Type B pancreatic cell (in vitro differentiated cells): Measurements from ENCODE around the gene SHC1. TPM values are rescaled to one million over a fixed set of nuclear protein-coding genes. Genes with fewer than 3 reads are reported as not detected.
A peak's percentile ranks its signal among the peaks of the same experiment; 100 is the strongest.

Experiments used
- DNase-seq: peaks from one replicate; pipeline ENCODE4 v3.0.0; 2021; ENCODE audit warnings: mixed read lengths; ENCODE audit not compliant: unreplicated experiment; ENCODE audit errors: extremely low spot score
- H3K27ac Mint-ChIP-seq: 2 replicates; pipeline ENCODE4 v1.8.0; 2021; ENCODE audit warnings: mild to moderate bottlenecking, mixed read lengths
- H3K27me3 Mint-ChIP-seq: 2 replicates; pipeline ENCODE4 v1.8.0; 2021; ENCODE audit warnings: mixed read lengths
- H3K36me3 Mint-ChIP-seq: 2 replicates; pipeline ENCODE4 v1.8.0; 2021; ENCODE audit warnings: mixed read lengths
- H3K4me1 Mint-ChIP-seq: one replicate; pipeline ENCODE4 v1.8.0; 2021; ENCODE audit warnings: mixed read lengths; ENCODE audit not compliant: unreplicated experiment
- H3K4me3 Mint-ChIP-seq: 2 replicates; pipeline ENCODE4 v1.8.0; 2021; ENCODE audit warnings: mild to moderate bottlenecking, mixed read lengths
- H3K9me3 Mint-ChIP-seq: 2 replicates; pipeline ENCODE4 v1.8.0; 2021; ENCODE audit warnings: mixed read lengths
- total RNA-seq: library from RNA; stranded (reverse); gene quantifications from 2 replicates; pipeline ENCODE4 v1.2.1, GENCODE V29; 2021; ENCODE audit warnings: low replicate concordance
- TF ChIP-seq, protein P1 (sequence below): fragments of 200-600 bp; sonication (generic); conservative IDR thresholded peaks from 2 replicates; pipeline ENCODE4 v1.5.0; 2021; ENCODE audit warnings: antibody characterized with exemption, mild to moderate bottlenecking

Gene SHC1
- total RNA-seq, 1 donor from 2014 or later, result 87.8 TPM

DNA sequence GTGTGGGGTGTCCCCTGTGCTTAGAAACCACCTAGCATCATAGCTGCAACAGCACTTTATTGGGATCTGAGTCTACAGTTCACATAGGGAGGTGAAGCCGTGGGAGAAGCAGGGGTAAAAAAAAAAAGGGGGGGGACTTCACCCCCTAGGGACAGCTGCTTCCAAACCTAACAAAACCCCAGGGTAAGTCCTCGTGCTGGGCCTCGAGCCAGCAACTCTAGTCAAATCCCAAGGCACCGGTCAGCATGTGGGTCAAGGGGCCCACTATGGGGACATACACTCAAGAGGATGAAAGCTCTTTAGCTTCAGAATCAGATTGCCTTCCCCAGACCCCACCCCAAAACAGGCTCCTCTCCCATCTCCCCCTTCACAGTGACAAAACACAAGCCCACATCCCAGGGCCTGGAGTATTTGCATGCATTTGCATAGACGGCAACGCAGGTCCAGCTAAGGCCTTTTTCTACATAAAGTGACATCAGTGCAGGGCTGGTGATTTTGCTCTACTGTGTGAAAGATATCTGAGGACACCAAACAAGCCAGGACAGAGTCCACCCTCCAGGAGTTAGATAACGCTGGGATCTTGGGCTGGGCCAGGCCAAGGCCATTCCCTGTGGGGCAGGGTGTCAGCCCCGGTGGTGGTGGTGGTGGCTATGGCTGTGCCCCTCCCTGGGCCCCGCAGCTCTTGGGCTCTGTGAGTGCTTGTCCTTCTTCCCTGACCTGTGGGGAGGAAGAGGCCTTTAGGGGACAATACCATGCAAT lies 26.0 kb downstream of the SHC1 start:
- Mint-ChIP-seq H3K9me3 (no peaks in the 10 kb centered on the region), H3K36me3 (peaks cover 7% of the 10 kb centered on the region), H3K27ac (peak overlapping the region; percentile 87), H3K4me1 (peaks cover 23% of the 10 kb centered on the region), H3K4me3 (peak overlapping the region; percentile 35), H3K27me3 (no peaks in the 10 kb centered on the region)
- no peak for DNase-seq
- TF ChIP-seq, protein P1, sequence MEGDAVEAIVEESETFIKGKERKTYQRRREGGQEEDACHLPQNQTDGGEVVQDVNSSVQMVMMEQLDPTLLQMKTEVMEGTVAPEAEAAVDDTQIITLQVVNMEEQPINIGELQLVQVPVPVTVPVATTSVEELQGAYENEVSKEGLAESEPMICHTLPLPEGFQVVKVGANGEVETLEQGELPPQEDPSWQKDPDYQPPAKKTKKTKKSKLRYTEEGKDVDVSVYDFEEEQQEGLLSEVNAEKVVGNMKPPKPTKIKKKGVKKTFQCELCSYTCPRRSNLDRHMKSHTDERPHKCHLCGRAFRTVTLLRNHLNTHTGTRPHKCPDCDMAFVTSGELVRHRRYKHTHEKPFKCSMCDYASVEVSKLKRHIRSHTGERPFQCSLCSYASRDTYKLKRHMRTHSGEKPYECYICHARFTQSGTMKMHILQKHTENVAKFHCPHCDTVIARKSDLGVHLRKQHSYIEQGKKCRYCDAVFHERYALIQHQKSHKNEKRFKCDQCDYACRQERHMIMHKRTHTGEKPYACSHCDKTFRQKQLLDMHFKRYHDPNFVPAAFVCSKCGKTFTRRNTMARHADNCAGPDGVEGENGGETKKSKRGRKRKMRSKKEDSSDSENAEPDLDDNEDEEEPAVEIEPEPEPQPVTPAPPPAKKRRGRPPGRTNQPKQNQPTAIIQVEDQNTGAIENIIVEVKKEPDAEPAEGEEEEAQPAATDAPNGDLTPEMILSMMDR, result no peak

DNA sequence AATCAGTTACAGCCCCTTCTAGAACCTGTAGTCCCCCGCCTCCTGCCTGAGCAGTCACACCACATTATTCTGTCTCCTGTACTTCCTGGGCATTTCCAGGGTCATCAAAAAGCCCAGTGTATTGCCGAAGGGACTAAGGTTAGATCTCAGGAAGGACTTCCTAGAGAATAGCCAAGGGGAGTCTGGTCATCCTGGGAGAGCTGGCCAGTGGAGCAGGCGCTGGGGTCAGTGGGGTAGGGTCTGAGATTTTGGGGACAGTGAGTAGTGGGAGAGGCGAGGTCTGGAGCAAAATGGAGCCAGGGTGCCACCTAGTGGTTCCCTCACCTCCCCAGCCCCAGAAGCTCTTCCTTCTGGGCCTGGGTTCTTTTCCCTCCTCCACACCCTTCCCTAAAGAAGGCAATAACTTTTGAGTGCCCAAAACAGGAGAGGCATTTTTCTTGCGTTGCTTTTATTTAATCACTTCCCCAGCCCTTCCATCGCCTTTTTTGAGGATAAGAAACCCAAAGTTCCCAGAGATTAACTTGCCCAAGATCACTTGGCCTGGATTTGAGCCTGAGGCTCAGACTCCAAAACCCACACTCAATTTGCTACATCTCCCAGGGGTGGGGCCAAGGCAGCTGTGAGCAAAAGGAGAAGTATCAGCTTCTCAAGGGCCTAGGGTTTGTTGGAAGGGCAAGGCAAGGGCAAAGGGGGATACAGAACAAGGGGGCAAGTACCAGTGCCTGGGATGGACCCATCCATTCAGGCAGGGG lies 26.7 kb downstream of the SHC1 start:
- peaks cover 7% of the 10 kb centered on the region for H3K36me3 Mint-ChIP-seq
- H3K27me3 Mint-ChIP-seq, result no peaks in the 10 kb centered on the region
- peak overlapping the region; percentile 22 for H3K4me3 Mint-ChIP-seq
- H3K4me1 Mint-ChIP-seq, result peaks cover 29% of the 10 kb centered on the region
- TF ChIP-seq, protein P1, result peak; percentile 87
- no peak for DNase-seq
- H3K9me3 Mint-ChIP-seq, result no peaks in the 10 kb centered on the region
- peak overlapping the region; percentile 87 for H3K27ac Mint-ChIP-seq

DNA sequence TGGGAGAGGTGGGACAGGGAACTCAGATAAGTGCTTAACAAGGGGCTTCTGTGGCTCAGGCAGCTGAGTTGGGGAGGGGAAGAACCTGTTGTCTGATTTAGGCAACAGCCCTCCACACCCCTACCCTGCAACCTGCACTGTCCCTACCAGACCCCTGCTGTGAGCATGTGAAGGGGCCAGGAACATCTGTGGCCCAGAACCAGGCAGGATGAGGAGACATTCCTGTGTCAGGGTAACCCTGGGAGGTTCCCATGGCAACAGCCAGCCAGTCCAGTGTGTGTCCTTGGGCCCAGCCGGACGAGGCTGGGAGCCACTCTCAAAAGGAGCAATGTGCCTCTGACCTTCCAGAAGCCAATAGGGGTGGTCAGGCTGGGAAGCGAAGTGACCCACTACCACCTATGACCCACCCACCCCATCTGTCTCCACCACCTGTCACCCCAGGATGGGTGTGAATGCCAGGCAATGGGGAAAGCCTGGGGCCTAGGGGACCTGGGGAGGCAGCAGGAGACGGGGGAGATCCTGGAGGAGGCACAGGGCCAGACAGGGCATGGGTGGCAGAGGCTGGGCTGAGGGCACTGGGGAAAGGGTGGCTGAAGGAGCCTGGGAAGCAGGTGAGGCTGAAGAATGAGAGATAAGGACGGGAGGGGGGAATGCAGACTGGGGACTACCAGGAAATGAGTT lies 29.1 kb downstream of the SHC1 start:
- H3K4me1 Mint-ChIP-seq, result peaks cover 44% of the 10 kb centered on the region
- TF ChIP-seq, protein P1, result no peak
- no peak for DNase-seq
- H3K9me3 Mint-ChIP-seq, result no peaks in the 10 kb centered on the region
- H3K27ac Mint-ChIP-seq, result peak overlapping the region; percentile 100
- H3K36me3 Mint-ChIP-seq, result peaks cover 4% of the 10 kb centered on the region
- H3K4me3 Mint-ChIP-seq, result no peak overlapping the region
- H3K27me3 Mint-ChIP-seq, result no peaks in the 10 kb centered on the region

DNA sequence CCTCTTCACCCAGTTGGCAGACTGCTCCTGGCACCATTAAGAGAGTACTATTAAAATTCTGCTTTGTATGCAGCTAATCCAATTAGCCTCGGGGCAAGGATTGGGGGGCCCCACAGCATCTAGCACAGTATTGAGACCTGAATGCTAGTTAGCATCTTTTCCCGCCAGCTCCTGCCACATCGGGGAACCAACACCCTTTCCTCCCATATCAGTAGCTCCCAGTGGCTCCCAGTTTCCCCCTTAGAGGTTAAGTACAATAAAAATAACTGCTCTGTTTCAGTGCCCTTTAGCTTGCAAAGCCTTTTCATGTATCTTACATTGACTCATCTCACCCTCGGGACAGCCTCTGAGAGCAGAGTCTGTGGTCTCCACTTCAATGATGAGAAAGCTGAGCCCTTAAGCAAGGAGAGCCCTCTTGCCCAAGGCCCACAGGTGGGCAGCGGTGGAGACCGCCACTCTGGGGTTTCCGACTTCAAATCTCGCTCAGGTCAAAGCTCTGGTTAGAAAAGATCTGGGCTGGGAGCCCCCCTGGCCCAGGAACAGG lies 29.8 kb downstream of the SHC1 start:
- H3K4me1 Mint-ChIP-seq, result peaks cover 47% of the 10 kb centered on the region
- H3K36me3 Mint-ChIP-seq, result peaks cover 4% of the 10 kb centered on the region
- H3K4me3 Mint-ChIP-seq, result peak overlapping the region; percentile 53
- TF ChIP-seq, protein P1, result no peak
- DNase-seq, result no peak
- no peaks in the 10 kb centered on the region for H3K27me3 Mint-ChIP-seq
- no peaks in the 10 kb centered on the region for H3K9me3 Mint-ChIP-seq
- peak overlapping the region; percentile 100 for H3K27ac Mint-ChIP-seq

DNA sequence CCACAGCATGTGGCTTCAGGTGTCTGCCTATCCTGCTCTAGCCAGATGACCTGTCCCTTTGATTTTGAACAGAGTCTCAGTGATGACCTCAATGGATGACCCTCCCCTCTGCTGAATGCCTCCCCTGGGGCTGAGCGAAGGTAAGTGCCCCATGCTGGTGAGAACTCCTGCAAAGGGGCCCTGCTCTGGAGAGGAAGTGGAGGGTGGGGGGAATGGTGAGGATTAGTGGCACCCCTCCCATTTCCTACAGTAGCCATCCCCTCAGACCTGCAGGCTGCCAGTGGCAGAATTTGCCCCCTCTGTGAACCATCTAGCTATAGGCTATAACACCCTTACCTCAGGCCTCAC lies 30.4 kb downstream of the SHC1 start:
- TF ChIP-seq, protein P1, result no peak
- no peaks in the 10 kb centered on the region for H3K9me3 Mint-ChIP-seq
- no peaks in the 10 kb centered on the region for H3K27me3 Mint-ChIP-seq
- H3K4me3 Mint-ChIP-seq, result peak overlapping the region; percentile 53
- peak overlapping the region; percentile 100 for H3K27ac Mint-ChIP-seq
- no peak for DNase-seq
- H3K36me3 Mint-ChIP-seq, result peaks cover 4% of the 10 kb centered on the region
- peaks cover 47% of the 10 kb centered on the region for H3K4me1 Mint-ChIP-seq
